T-helper 2 cell treated with Interferon-gamma antibody and Interleukin-4, amounts not matched to agents 5 μg/mL and 100 μg/mL, for 36 hours (primary cell): Measurements from ENCODE around the gene HECW1.
"Not testable (repeated sequence)": the region's sequence is repeated elsewhere in the genome, so short reads cannot be mapped to it uniquely, and the experiment has no call there.

Source experiments
- DNase-seq: peaks from one replicate; pipeline ENCODE4 v3.0.0; 2021; ENCODE audit warnings: low spot score
- H3K27ac Mint-ChIP-seq: one replicate; pipeline ENCODE4 v1.8.0; 2021; ENCODE audit warnings: mild to moderate bottlenecking, mixed read lengths
- H3K27me3 Mint-ChIP-seq: one replicate; pipeline ENCODE4 v1.8.0; 2021; ENCODE audit warnings: low read depth, mixed read lengths
- H3K36me3 Mint-ChIP-seq: one replicate; pipeline ENCODE4 v1.8.0; 2021; ENCODE audit warnings: low read depth, mixed read lengths
- H3K4me1 Mint-ChIP-seq: one replicate; pipeline ENCODE4 v1.8.0; 2021; ENCODE audit warnings: low read depth, mixed read lengths
- H3K4me3 Mint-ChIP-seq: one replicate; pipeline ENCODE4 v1.8.0; 2022; ENCODE audit warnings: mild to moderate bottlenecking, moderate library complexity, mixed read lengths
- H3K9me3 Mint-ChIP-seq: one replicate; pipeline ENCODE4 v1.8.0; 2021; ENCODE audit warnings: mixed read lengths

The HECW1 gene

GRCh38 chr7:43112459-43112940 lies at the start of gene HECW1:
Gene HECW1 (plus strand): TSS chr7:43112647. CDS start chr7:43243906, 131,259 bp downstream.
- H3K36me3 Mint-ChIP-seq = no peaks in the 10 kb centered on the region
- H3K9me3 Mint-ChIP-seq = no peaks in the 10 kb centered on the region
- DNase-seq = no peak
- H3K4me1 Mint-ChIP-seq = peaks cover 8% of the 10 kb centered on the region
- H3K27me3 Mint-ChIP-seq = peaks cover 81% of the 10 kb centered on the region
- H3K27ac Mint-ChIP-seq = no peak within 1 kb of the TSS
- H3K4me3 Mint-ChIP-seq = peak within 1 kb of the TSS; percentile 50

DNA sequence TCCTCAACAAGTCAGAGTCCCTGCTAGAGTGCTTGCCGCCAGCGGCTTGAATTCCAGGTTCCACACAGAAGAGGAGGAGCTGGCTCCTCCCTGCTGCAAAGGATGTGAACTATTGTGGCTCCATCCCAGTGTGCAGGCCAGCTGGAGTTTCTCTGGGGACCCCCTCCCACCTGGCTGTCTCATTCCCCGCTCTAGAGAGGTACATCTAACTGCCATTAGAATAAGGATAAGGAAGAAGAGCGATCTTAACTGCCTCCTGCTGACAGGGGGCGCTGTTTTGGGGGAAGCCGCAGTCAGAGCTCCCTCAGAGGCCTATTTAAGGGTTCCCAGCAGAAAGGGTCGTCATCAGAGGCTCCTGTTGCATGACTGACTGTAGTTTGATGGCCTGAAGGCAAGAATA lies 40.8 kb upstream of the HECW1 start:
- Mint-ChIP-seq H3K27ac (no peak overlapping the region), H3K9me3 (no peaks in the 10 kb centered on the region), H3K4me3 (no peak overlapping the region), H3K27me3 (peaks cover 5% of the 10 kb centered on the region), H3K36me3 (no peaks in the 10 kb centered on the region), H3K4me1 (peaks cover 11% of the 10 kb centered on the region)
- DNase-seq = no peak

GRCh38 chr7:43072530-43072929 lies 39.9 kb upstream of the HECW1 start:
- Mint-ChIP-seq H3K27me3 (peaks cover 5% of the 10 kb centered on the region), H3K4me3 (peak overlapping the region; percentile 7), H3K4me1 (peaks cover 11% of the 10 kb centered on the region), H3K27ac (peak overlapping the region; percentile 26), H3K36me3 (no peaks in the 10 kb centered on the region), H3K9me3 (peaks cover 6% of the 10 kb centered on the region)
- DNase-seq = no peak

GRCh38 chr7:43073811-43074210 lies 38.6 kb upstream of the HECW1 start:
- not testable (repeated sequence) for H3K4me3 Mint-ChIP-seq, H3K9me3 Mint-ChIP-seq, DNase-seq, H3K27me3 Mint-ChIP-seq, H3K27ac Mint-ChIP-seq, H3K36me3 Mint-ChIP-seq
- peaks cover 11% of the 10 kb centered on the region for H3K4me1 Mint-ChIP-seq

GRCh38 chr7:43076189-43076605 lies 36.2 kb upstream of the HECW1 start:
- Mint-ChIP-seq H3K9me3 (peaks cover 6% of the 10 kb centered on the region), H3K27ac (no peak overlapping the region), H3K4me3 (no peak overlapping the region), H3K27me3 (peaks cover 6% of the 10 kb centered on the region), H3K36me3 (no peaks in the 10 kb centered on the region), H3K4me1 (peaks cover 11% of the 10 kb centered on the region)
- peak; percentile 39 for DNase-seq

DNA sequence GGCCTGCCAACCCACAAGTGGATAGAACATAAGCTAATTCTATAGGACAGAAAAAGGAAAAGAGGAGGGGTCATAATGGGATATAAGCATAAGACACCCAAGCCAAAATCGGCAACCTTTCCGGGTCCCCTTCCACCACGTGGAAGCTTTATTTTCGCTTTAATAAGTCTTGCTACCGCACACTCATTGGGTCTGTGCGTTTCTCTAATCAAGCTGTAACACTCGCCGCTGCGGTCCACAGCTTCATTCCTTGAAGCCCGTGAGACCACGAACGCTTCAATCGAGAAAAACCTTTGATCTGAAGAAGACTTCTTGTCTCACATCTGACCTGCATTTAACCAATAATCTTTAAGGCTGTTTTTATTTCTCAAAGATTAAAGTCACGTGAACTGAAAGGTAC lies 35.8 kb upstream of the HECW1 start:
- Mint-ChIP-seq H3K36me3 (no peaks in the 10 kb centered on the region), H3K4me3 (no peak overlapping the region)

DNA sequence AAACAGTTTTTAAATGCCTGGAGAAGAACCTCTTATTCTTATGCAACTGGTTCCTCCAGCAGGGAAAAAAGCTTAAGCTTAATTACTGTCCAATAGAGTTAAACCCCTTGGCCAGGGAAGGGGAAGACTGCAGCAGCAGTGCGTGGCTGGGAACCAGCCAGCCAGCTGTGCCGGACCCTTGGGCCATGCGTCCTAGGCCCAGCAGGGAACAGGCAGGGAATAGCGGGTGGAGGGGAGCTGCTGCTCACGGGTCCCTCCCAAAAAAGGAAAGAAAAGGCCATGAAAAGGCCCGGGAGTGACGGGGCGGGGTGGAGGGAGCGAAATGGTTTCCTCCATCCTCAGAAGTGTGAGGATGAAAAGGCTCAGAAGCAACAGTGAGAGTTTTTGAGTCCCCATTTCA lies 35.2 kb upstream of the HECW1 start:
- no peak for DNase-seq
- Mint-ChIP-seq H3K27ac (no peak overlapping the region), H3K4me3 (no peak overlapping the region), H3K4me1 (peaks cover 4% of the 10 kb centered on the region), H3K27me3 (peaks cover 8% of the 10 kb centered on the region), H3K36me3 (no peaks in the 10 kb centered on the region), H3K9me3 (peaks cover 6% of the 10 kb centered on the region)

More for the DNA sequence above, 35.8 kb upstream of the HECW1 start:
- H3K27ac Mint-ChIP-seq = no peak overlapping the region
- no peak for DNase-seq
- H3K4me1 Mint-ChIP-seq = peaks cover 10% of the 10 kb centered on the region
- peaks cover 6% of the 10 kb centered on the region for H3K9me3 Mint-ChIP-seq
- peaks cover 6% of the 10 kb centered on the region for H3K27me3 Mint-ChIP-seq

- Mint-ChIP-seq H3K4me1 (no peaks in the 10 kb centered on the region), H3K27me3 (peaks cover 11% of the 10 kb centered on the region), H3K4me3 (no peak overlapping the region), H3K9me3 (peaks cover 6% of the 10 kb centered on the region), H3K27ac (no peak overlapping the region), H3K36me3 (no peaks in the 10 kb centered on the region)
- no peak for DNase-seq
These were observed 34.6 kb upstream of the HECW1 start for GRCh38 chr7:43077732-43078391.

- Mint-ChIP-seq H3K27me3 (peaks cover 14% of the 10 kb centered on the region), H3K9me3 (peaks cover 6% of the 10 kb centered on the region), H3K4me3 (no peak overlapping the region), H3K27ac (no peak overlapping the region), H3K4me1 (no peaks in the 10 kb centered on the region), H3K36me3 (no peaks in the 10 kb centered on the region)
- DNase-seq = no peak
These were observed 33.7 kb upstream of the HECW1 start for GRCh38 chr7:43078794-43079193.

- Mint-ChIP-seq H3K27me3 (peaks cover 25% of the 10 kb centered on the region), H3K4me3 (no peak overlapping the region), H3K4me1 (no peaks in the 10 kb centered on the region), H3K9me3 (peaks cover 6% of the 10 kb centered on the region), H3K27ac (no peak overlapping the region), H3K36me3 (no peaks in the 10 kb centered on the region)
- DNase-seq = no peak
These were observed 30.8 kb upstream of the HECW1 start for GRCh38 chr7:43081603-43082002.

DNA sequence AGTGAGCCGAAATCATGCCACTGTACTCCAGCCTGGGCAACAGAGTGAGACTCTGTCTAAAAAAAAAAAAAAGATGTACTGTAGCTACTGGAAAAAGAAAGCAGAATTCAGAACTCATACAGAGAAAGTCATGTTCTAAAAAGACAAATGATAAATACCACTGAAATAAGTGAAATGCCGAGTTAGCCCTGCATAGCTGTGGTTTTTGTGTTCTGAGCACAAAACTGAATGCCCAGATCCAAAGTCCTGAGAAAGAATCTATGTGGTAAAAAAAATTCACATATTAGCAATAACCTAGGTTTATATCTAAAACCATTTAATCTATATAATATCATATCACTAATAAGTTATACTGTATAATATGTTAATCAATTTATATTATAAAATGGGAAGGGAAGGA lies 29.3 kb upstream of the HECW1 start:
- Mint-ChIP-seq H3K27me3 (peaks cover 30% of the 10 kb centered on the region), H3K9me3 (no peaks in the 10 kb centered on the region), H3K4me1 (no peaks in the 10 kb centered on the region), H3K4me3 (no peak overlapping the region), H3K27ac (no peak overlapping the region), H3K36me3 (no peaks in the 10 kb centered on the region)
- DNase-seq = no peak

GRCh38 chr7:43085017-43085416 lies 27.4 kb upstream of the HECW1 start:
- Mint-ChIP-seq H3K27me3 (peaks cover 36% of the 10 kb centered on the region), H3K36me3 (no peaks in the 10 kb centered on the region)
- no peak for DNase-seq

GRCh38 chr7:43085992-43086391 lies 26.5 kb upstream of the HECW1 start:
- no peak overlapping the region for H3K4me3 Mint-ChIP-seq
- H3K4me1 Mint-ChIP-seq = no peaks in the 10 kb centered on the region
- no peak for DNase-seq
- no peaks in the 10 kb centered on the region for H3K9me3 Mint-ChIP-seq
- H3K27ac Mint-ChIP-seq = no peak overlapping the region
- H3K36me3 Mint-ChIP-seq = no peaks in the 10 kb centered on the region
- peaks cover 36% of the 10 kb centered on the region for H3K27me3 Mint-ChIP-seq

More at GRCh38 chr7:43085017-43085416, 27.4 kb upstream of the HECW1 start:
- Mint-ChIP-seq H3K27ac (no peak overlapping the region), H3K9me3 (no peaks in the 10 kb centered on the region), H3K4me3 (no peak overlapping the region), H3K4me1 (no peaks in the 10 kb centered on the region)

DNA sequence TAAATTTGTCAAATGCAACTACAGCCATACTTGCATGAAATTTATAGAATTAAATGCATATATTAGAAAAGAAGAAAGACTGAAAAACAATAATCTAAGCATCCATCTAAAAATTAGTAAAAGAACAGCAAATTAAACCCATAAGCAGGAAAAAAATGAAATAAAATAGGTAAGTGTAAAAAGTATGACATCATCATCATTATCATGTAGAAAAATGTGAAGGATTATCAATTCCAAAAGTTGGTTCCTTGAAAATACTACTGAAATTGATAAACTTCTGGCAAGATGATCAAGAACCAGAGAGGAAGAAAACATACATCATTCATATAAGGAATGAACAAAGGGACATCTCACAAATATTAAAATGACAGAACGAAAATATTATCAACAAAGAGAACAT lies 19.6 kb upstream of the HECW1 start:
- H3K36me3 Mint-ChIP-seq = no peaks in the 10 kb centered on the region
- H3K4me3 Mint-ChIP-seq = no peak overlapping the region
- no peak for DNase-seq
- no peak overlapping the region for H3K27ac Mint-ChIP-seq
- no peaks in the 10 kb centered on the region for H3K9me3 Mint-ChIP-seq
- H3K4me1 Mint-ChIP-seq = no peaks in the 10 kb centered on the region
- peaks cover 13% of the 10 kb centered on the region for H3K27me3 Mint-ChIP-seq

GRCh38 chr7:43096875-43097274 lies 15.6 kb upstream of the HECW1 start:
- H3K9me3 Mint-ChIP-seq = no peaks in the 10 kb centered on the region
- peaks cover 2% of the 10 kb centered on the region for H3K27me3 Mint-ChIP-seq
- no peaks in the 10 kb centered on the region for H3K4me1 Mint-ChIP-seq
- no peak overlapping the region for H3K27ac Mint-ChIP-seq
- no peaks in the 10 kb centered on the region for H3K36me3 Mint-ChIP-seq
- no peak overlapping the region for H3K4me3 Mint-ChIP-seq
- DNase-seq = no peak
